HG03108 (cell line): ENCODE measurements around the gene MED13L.

ENCODE experiments used
- ATAC-seq: cut with Tn5 transposase; IDR thresholded peaks from one replicate; pipeline ENCODE4 v1.9.1; 2021; ENCODE audit warnings: moderate library complexity; ENCODE audit not compliant: unreplicated experiment

The MED13L gene

GRCh38 chr12:116186482-116187150 lies 90.9 kb downstream of the MED13L start:
- no peak for ATAC-seq

GRCh38 chr12:116184763-116185162 lies 92.7 kb downstream of the MED13L start:
- no peak for ATAC-seq

GRCh38 chr12:116183741-116184141 lies 93.8 kb downstream of the MED13L start:
- ATAC-seq, result no peak

GRCh38 chr12:116182359-116183063 lies 95.0 kb downstream of the MED13L start:
- ATAC-seq, result no peak

GRCh38 chr12:116180448-116180847 lies 97.0 kb downstream of the MED13L start:
- ATAC-seq, result no peak

GRCh38 chr12:116179384-116179783 lies 98.1 kb downstream of the MED13L start:
- ATAC-seq, result no peak

GRCh38 chr12:116177017-116177416 lies 100.5 kb downstream of the MED13L start:
- ATAC-seq, result no peak

- no peak for ATAC-seq
Measured at GRCh38 chr12:116174904-116175303, 102.6 kb downstream of the MED13L start.

GRCh38 chr12:116174006-116174405 lies 103.5 kb downstream of the MED13L start:
- ATAC-seq, result no peak

GRCh38 chr12:116172224-116172849 lies 105.2 kb downstream of the MED13L start:
- peak; percentile 77 for ATAC-seq

GRCh38 chr12:116171549-116171948 lies 105.9 kb downstream of the MED13L start:
- ATAC-seq, result no peak

GRCh38 chr12:116169071-116169470 lies 108.4 kb downstream of the MED13L start:
- no peak for ATAC-seq

GRCh38 chr12:116166306-116166705 lies 111.2 kb downstream of the MED13L start:
- ATAC-seq, result no peak

GRCh38 chr12:116165036-116165425 lies 112.5 kb downstream of the MED13L start:
- ATAC-seq, result no peak

- no peak for ATAC-seq
Measured at GRCh38 chr12:116164250-116165035, 113.0 kb downstream of the MED13L start.

GRCh38 chr12:116162071-116162470 lies 115.4 kb downstream of the MED13L start:
- no peak for ATAC-seq

- no peak for ATAC-seq
Measured at GRCh38 chr12:116161588-116161987, 115.9 kb downstream of the MED13L start.

- ATAC-seq, result no peak
Measured at GRCh38 chr12:116160883-116161458, 116.5 kb downstream of the MED13L start.

- ATAC-seq, result no peak
Measured at GRCh38 chr12:116160231-116160630, 117.3 kb downstream of the MED13L start.

GRCh38 chr12:116159593-116160200 lies 117.8 kb downstream of the MED13L start:
- no peak for ATAC-seq

- ATAC-seq, result no peak
Measured at GRCh38 chr12:116159175-116159574, 118.3 kb downstream of the MED13L start.
